ENCODE data around the gene C10orf90. TPM values are rescaled to one million over a fixed set of nuclear protein-coding genes. Genes with fewer than 3 reads are reported as not detected.
A peak's percentile ranks its signal among the peaks of the same experiment; 100 is the strongest.

Gene C10orf90
- total and polyA plus RNA-seq, 2 of the 8 experiments (the other 6 are each of a cell fraction or from before 2014, with no cell fraction given) = 0.21 TPM; not detected in 1

DNA sequence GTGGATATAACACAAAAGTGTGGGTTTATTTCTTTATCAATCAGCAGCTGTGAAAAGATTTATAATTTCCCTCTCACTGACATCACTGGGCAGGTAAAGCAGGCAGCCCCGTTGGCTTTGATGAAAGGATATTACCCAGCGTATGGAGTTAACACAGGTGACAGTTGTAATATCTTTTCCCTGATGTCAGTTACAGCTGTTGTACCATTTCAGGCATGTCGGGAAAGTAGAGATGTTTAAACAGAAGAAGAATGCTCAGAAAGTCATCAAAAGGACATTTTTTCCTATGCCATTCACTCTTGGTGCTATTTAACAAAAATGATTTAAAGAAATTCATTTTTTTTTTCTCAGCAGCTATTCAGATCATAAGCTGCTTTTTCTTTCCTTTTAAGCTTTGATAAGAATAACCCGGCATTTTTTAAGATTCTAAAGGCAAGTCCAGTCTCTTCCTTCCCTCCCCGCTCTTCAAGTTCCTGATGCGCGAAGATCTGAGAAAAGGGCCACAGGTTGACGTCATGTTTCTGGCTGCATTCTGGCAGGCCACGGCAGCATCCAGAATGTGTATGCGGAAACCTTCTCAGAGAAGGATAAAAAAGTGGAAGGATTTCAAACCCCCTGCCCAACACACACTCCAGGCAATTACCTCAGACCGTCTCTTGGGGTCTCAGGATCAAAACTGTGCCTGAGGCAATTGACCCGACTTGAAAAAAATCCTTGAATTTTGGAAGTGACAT, 249.8 kb downstream of the C10orf90 start:
- Histone ChIP-seq H3K4me2 (ENCODE audit: insufficient read depth in 1 of 2, low read depth in 2 of 2, low read length in 2 of 2) (no peak overlapping the region), H3K18ac (ENCODE audit: extremely low read depth, low read length) (no peak overlapping the region), H2BK5ac (ENCODE audit: low read depth, low read length) (no peak overlapping the region), H3K4me3 (ENCODE audit: extremely low read depth in 1 of 4, insufficient read depth in 2 of 4, low read depth in 3 of 4, low read length in 4 of 4) (no peak overlapping the region), H2BK120ac (replicated peaks; ENCODE audit: low read depth, low read length) (no peak overlapping the region), H3K79me2 (ENCODE audit: control insufficient read depth in 1 of 2, insufficient read depth in 2 of 2, low read length in 2 of 2) (no peaks in the 10 kb centered on the region), H4K8ac (ENCODE audit: extremely low read depth, insufficient read depth, low read length) (no peak overlapping the region), H4K91ac (replicated peaks; ENCODE audit: insufficient read length, low read length) (no peak overlapping the region), H4K5ac (ENCODE audit: insufficient read length, low read depth, low read length) (no peak overlapping the region), H2AFZ (ENCODE audit: low read length) (0 out of 2 replicates have a peak overlapping the region, but pooled peaks have one; percentile 36), H2BK12ac (ENCODE audit: low read depth, low read length) (no peak overlapping the region), H3K79me1 (ENCODE audit: low read depth, low read length) (peaks cover 2% of the 10 kb centered on the region; the same call in 1 of the 2 replicates), H3K23ac (ENCODE audit: insufficient read length) (no peak overlapping the region), H3K36me3 (ENCODE audit: control insufficient read depth in 2 of 4, insufficient read depth in 4 of 4, low read length in 3 of 4) (no peaks in the 10 kb centered on the region), H3K14ac (ENCODE audit: insufficient read length) (no peak overlapping the region), H2BK15ac (ENCODE audit: low read length) (no peak overlapping the region), H3K27me3 (replicated peaks in 1 of 4; ENCODE audit: control insufficient read depth in 3 of 4, extremely low read depth in 1 of 4, insufficient read depth in 3 of 4, low read length in 3 of 4) (no peaks in the 10 kb centered on the region), H3K9ac (replicated peaks in 1 of 4; ENCODE audit: extremely low read depth in 1 of 4, low read depth in 3 of 4, low read length in 3 of 4) (no peak overlapping the region), H3K9me3 (ENCODE audit: insufficient read depth in 2 of 2, low read depth in 1 of 2, low read length in 1 of 2) (peaks cover 9 to 14% of the 10 kb centered on the region in 2 experiments; a peak in 3 of 4 replicates), H4K20me1 (replicated peaks in 1 of 2; ENCODE audit: control insufficient read depth in 1 of 2, insufficient read depth in 2 of 2, low read length in 2 of 2) (no peaks in the 10 kb centered on the region), H2AK5ac (ENCODE audit: low read depth, low read length) (no peak overlapping the region), H2BK20ac (ENCODE audit: low read length) (no peak overlapping the region), H3K56ac (replicated peaks; ENCODE audit: insufficient read length, low read depth, low read length) (no peak overlapping the region), H3K4ac (replicated peaks; ENCODE audit: insufficient read length, low read depth, low read length) (no peak overlapping the region), H3K4me1 (replicated peaks in 1 of 4; ENCODE audit: control insufficient read depth in 3 of 4, insufficient read depth in 4 of 4, low read length in 3 of 4) (peaks cover 0 to 6% (median under 1%) of the 10 kb centered on the region in 4 experiments; a peak in 2 of 7 replicates), H3K27ac (ENCODE audit: low read depth, low read length) (no peak overlapping the region), H3K23me2 (ENCODE audit: low read depth, low read length) (no peaks in the 10 kb centered on the region)
- ChIA-PET POLR2A (ENCODE audit: partially characterized antibody) (no interaction called here), CTCF (ENCODE audit: partially characterized antibody) (interaction anchor here (0.6 to 1.3 kb wide), 3 partner anchors 83 to 1127 kb away, joined by 3 to 6 read pairs (median 4); no protein-coding TSS in a partner anchor)
- 89% methylated on average over 12 of the region's 12 CpGs; no CpG with 5 or more reads in 1 of the 2 experiments for WGBS, 2 experiments (ENCODE audit: extremely low coverage in 1 of 2, insufficient coverage in 1 of 2, insufficient read length in 1 of 2, insufficient replicate concordance in 2 of 2, low coverage in 1 of 2, low lambda C conversion rate in 2 of 2, missing lambda C conversion rate in 1 of 2)
- FAIRE-seq (no peak), DNase-seq (ENCODE audit: low read depth in 1 of 2, low spot score in 2 of 2) (no peak)
- TF ChIP-seq KDM5A (IDR thresholded peaks at IDR 0.05; ENCODE audit: low read length) (no peak), POLR2AphosphoS5 (IDR thresholded peaks at IDR 0.05; ENCODE audit: low read depth, low read length) (no peak), BACH1 (IDR thresholded peaks at IDR 0.05; ENCODE audit: low read length) (no peak), HDAC2 (IDR thresholded peaks at IDR 0.05; ENCODE audit: borderline replicate concordance in 1 of 2, low read depth in 2 of 2, low read length in 2 of 2) (no peak), GTF2F1 (IDR thresholded peaks at IDR 0.05; ENCODE audit: borderline replicate concordance, low read depth, low read length) (no peak), PHF8 (conservative IDR thresholded peaks at IDR 0.05; ENCODE audit: low read depth, low read length) (no peak), RNF2 (IDR thresholded peaks at IDR 0.05; ENCODE audit: borderline replicate concordance, low read depth, low read length, missing control alignments, poor library complexity, severe bottlenecking) (no peak), CHD2 (IDR thresholded peaks at IDR 0.05; ENCODE audit: low read length) (no peak), TCF12 (IDR thresholded peaks at IDR 0.05; ENCODE audit: low read depth, low read length) (no peak), KDM1A (IDR thresholded peaks at IDR 0.05; ENCODE audit: borderline replicate concordance, low read length) (no peak), GABPA (IDR thresholded peaks at IDR 0.05; ENCODE audit: borderline replicate concordance, insufficient read depth, low read length) (no peak)
- TF ChIP-seq, protein P1, sequence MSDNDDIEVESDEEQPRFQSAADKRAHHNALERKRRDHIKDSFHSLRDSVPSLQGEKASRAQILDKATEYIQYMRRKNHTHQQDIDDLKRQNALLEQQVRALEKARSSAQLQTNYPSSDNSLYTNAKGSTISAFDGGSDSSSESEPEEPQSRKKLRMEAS (IDR thresholded peaks at IDR 0.05) = no peak

All from H1 (cell line).